Retinal pigment epithelial cell (primary cell): ENCODE measurements around the gene TMOD2.

ENCODE experiments used
- DNase-seq: peaks from one replicate; pipeline ENCODE4 v3.0.0-alpha.2; 2010; ENCODE audit warnings: low read depth
- H3K4me3 ChIP-seq: 2 replicates; pipeline ENCODE4 v1.5.1; 2011; ENCODE audit warnings: mild to moderate bottlenecking, low read length, control low read depth, moderate library complexity
- TF ChIP-seq, protein P1 (sequence below): conservative IDR thresholded peaks from 2 replicates; pipeline ENCODE4 v1.5.1; 2011; ENCODE audit warnings: low read depth, low read length, control low read depth, inconsistent platforms

Gene TMOD2

GRCh38 chr15:51771773-51772172 is 20.4 kb downstream of the TMOD2 start:
- TF ChIP-seq, protein P1, sequence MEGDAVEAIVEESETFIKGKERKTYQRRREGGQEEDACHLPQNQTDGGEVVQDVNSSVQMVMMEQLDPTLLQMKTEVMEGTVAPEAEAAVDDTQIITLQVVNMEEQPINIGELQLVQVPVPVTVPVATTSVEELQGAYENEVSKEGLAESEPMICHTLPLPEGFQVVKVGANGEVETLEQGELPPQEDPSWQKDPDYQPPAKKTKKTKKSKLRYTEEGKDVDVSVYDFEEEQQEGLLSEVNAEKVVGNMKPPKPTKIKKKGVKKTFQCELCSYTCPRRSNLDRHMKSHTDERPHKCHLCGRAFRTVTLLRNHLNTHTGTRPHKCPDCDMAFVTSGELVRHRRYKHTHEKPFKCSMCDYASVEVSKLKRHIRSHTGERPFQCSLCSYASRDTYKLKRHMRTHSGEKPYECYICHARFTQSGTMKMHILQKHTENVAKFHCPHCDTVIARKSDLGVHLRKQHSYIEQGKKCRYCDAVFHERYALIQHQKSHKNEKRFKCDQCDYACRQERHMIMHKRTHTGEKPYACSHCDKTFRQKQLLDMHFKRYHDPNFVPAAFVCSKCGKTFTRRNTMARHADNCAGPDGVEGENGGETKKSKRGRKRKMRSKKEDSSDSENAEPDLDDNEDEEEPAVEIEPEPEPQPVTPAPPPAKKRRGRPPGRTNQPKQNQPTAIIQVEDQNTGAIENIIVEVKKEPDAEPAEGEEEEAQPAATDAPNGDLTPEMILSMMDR, result no peak
- DNase-seq, result no peak
- no peak overlapping the region for H3K4me3 ChIP-seq

DNA sequence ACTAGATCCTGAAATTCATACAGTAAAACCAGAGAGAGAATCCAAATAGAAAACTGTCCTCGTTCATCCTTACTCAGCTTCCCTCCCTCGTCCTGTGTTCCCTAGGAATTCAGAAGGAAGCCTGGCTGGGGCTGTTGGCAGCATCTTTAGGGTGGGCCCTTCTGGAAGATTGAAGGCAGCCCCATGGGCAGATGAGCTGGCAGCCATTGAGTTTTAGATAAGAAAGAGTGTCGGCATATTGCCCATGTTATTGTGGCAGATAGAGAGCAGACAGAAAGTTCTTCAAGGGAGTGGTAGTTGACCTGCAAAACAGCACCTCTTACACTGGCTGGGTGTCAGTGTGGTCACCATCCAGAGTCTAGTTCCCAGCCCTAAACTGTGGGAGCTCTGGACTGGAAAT is 23.5 kb downstream of the TMOD2 start:
- TF ChIP-seq, protein P1, result no peak
- H3K4me3 ChIP-seq, result no peak overlapping the region
- DNase-seq, result no peak

GRCh38 chr15:51775967-51776816 is 24.8 kb downstream of the TMOD2 start:
- no peak for DNase-seq
- TF ChIP-seq, protein P1, result peak; percentile 89

GRCh38 chr15:51776952-51777569 is 25.7 kb downstream of the TMOD2 start:
- H3K4me3 ChIP-seq, result no peak overlapping the region
- no peak for DNase-seq
- TF ChIP-seq, protein P1, result peak; percentile 83

More at GRCh38 chr15:51775967-51776816, 24.8 kb downstream of the TMOD2 start:
- no peak overlapping the region for H3K4me3 ChIP-seq

DNA sequence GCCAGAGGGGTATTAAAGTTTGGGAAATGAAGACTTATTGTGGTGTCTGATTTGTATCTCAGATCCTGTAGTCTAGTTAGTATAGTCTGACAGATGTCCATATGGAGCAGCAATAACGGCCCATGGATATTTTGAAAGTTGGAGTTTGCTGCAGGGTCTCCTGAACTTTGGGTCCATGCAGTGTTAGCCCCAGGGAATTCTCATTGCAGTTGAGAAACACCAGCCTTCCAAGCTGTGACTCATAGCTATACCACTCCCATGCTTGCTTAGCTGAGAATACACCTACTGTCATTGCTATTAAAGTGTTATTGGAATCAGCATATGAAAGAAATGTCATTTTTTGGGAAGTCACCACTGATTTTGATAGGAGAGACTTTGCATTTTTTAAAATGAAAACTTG is 29.2 kb downstream of the TMOD2 start:
- TF ChIP-seq, protein P1, result no peak
- H3K4me3 ChIP-seq, result no peak overlapping the region
- DNase-seq, result no peak

- no peak overlapping the region for H3K4me3 ChIP-seq
- TF ChIP-seq, protein P1, result no peak
- DNase-seq, result no peak
Observed at GRCh38 chr15:51781506-51781905, 30.1 kb downstream of the TMOD2 start.
